Endodermal cell (in vitro differentiated cells): ENCODE results near the gene GOLGA8S. TPM values are rescaled to one million over a fixed set of nuclear protein-coding genes. Genes with fewer than 3 reads are reported as not detected.
"Not testable (repeated sequence)": the region's sequence is repeated elsewhere in the genome, so short reads cannot be mapped to it uniquely, and the experiment has no call there.

Experiments
- DNase-seq: peaks from one replicate; pipeline ENCODE4 v3.0.0-alpha.2; 2017
- H3K27ac ChIP-seq: 2 replicates; pipeline ENCODE4 v1.5.1; 2013; ENCODE audit warnings: mild to moderate bottlenecking, low read depth, low read length, moderate library complexity
- H3K27me3 ChIP-seq: 2 replicates; pipeline ENCODE4 v1.6.1; 2013; ENCODE audit warnings: mild to moderate bottlenecking, low read length, moderate library complexity; ENCODE audit not compliant: insufficient read depth, control insufficient read depth, poor library complexity, severe bottlenecking
- H3K36me3 ChIP-seq: 2 replicates; pipeline ENCODE4 v1.7.0; 2013; ENCODE audit warnings: mild to moderate bottlenecking, low read length, moderate library complexity; ENCODE audit not compliant: control insufficient read depth, insufficient read depth
- H3K4me1 ChIP-seq: one replicate; pipeline ENCODE4 v1.7.0; 2013; ENCODE audit warnings: low read length; ENCODE audit not compliant: control insufficient read depth, insufficient read depth
- H3K4me3 ChIP-seq: 2 replicates; pipeline ENCODE4 v1.5.1; 2013; ENCODE audit warnings: mild to moderate bottlenecking, low read length, moderate library complexity
- H3K9ac ChIP-seq: 2 replicates; pipeline ENCODE4 v1.6.1; 2013; ENCODE audit warnings: mild to moderate bottlenecking, low read length, moderate library complexity; ENCODE audit not compliant: poor library complexity, severe bottlenecking; ENCODE audit errors: extremely low read depth
- H3K9me3 ChIP-seq: 2 replicates; pipeline ENCODE4 v1.6.1; 2013; ENCODE audit warnings: mild to moderate bottlenecking, low read length, moderate library complexity; ENCODE audit not compliant: control insufficient read depth
- H3K27ac Mint-ChIP-seq: 2 replicates; pipeline ENCODE4 v1.8.0; 2020; ENCODE audit warnings: mixed read lengths
- H3K27me3 Mint-ChIP-seq: 2 replicates; pipeline ENCODE4 v1.8.0; 2021; ENCODE audit warnings: mild to moderate bottlenecking, mixed read lengths; ENCODE audit not compliant: insufficient read depth
- H3K36me3 Mint-ChIP-seq: 2 replicates; pipeline ENCODE4 v1.8.0; 2020; ENCODE audit warnings: low read depth, mixed read lengths
- H3K4me1 Mint-ChIP-seq: 2 replicates; pipeline ENCODE4 v1.8.0; 2020; ENCODE audit warnings: mixed read lengths
- H3K4me3 Mint-ChIP-seq: 2 replicates; pipeline ENCODE4 v1.8.0; 2020; ENCODE audit warnings: mild to moderate bottlenecking, moderate library complexity, mixed read lengths
- H3K9me3 Mint-ChIP-seq: 2 replicates; pipeline ENCODE4 v1.8.0; 2020; ENCODE audit warnings: mild to moderate bottlenecking, mixed read lengths
- WGBS, 2 experiments: methylation state at CpG; one replicate each; pipeline versions ENCODE4 v1.1.5 to v1.1.7; 2013; ENCODE audit warnings: missing lambda C conversion rate in 2 of 2, mixed read lengths in 1 of 2; ENCODE audit not compliant: insufficient coverage in 1 of 2, insufficient read length in 1 of 2; 5-methylcytosine and 5-hydroxymethylcytosine counted together
- long read RNA-seq, 4 experiments: library from polyadenylated mRNA in 2 of 4; library from RNA in 1 of 4; library from capped mRNA in 1 of 4; stranded (forward) in 3 of 4; unstranded in 1 of 4; transcript quantifications; one replicate each; pipeline ENCODE4 v2.0.0, GENCODE V29; 2020 to 2021; ENCODE audit warnings: inconsistent platforms in 1 of 4
- polyA plus RNA-seq, 2 experiments: library from polyadenylated mRNA; stranded (reverse); fragments of 50-300 nt; gene quantifications; one replicate each; pipeline ENCODE4 v1.2.3, GENCODE V29; 2013
- total RNA-seq, 2 donors: library from RNA; stranded (reverse); fragmentation: NEBNext Ultra II Directional in 1 of 2; extraction: Animal tissue kit (Norgen Biotek cat#: 25700) in 1 of 2; gene quantifications; 2 replicates in 1 of 2; 3 replicates in 1 of 2; pipeline ENCODE4 v1.2.1, GENCODE V29; 2021

Gene GOLGA8S
- total RNA-seq: under 1 TPM in 1 of 2 donors, not detected in 1; 0.07 TPM
- not detected for polyA plus RNA-seq (2013, experiment 1 of 2)
- not detected for polyA plus RNA-seq (2013, experiment 2 of 2)
- long read RNA-seq, experiment 1: 0 reads
- long read RNA-seq, experiment 2: 0 reads
- long read RNA-seq, experiment 3: 0 reads
- long read RNA-seq, experiment 4: 0 reads

GRCh38 chr15:23354448-23354847 is at the start of gene GOLGA8S:
GOLGA8S (plus strand) TSS chr15:23354748; CDS start chr15:23354810, 62 bp downstream.
- H3K4me3 Mint-ChIP-seq, H3K27me3 ChIP-seq, H3K4me1 Mint-ChIP-seq, H3K9me3 ChIP-seq, H3K27ac Mint-ChIP-seq, H3K4me1 ChIP-seq, H3K36me3 ChIP-seq, DNase-seq, H3K27ac ChIP-seq, H3K9me3 Mint-ChIP-seq, H3K9ac ChIP-seq, H3K36me3 Mint-ChIP-seq, H3K4me3 ChIP-seq, H3K27me3 Mint-ChIP-seq: not testable (repeated sequence)
- no CpG with 5 or more reads among the region's 8 CpGs for WGBS, 2 experiments

DNA sequence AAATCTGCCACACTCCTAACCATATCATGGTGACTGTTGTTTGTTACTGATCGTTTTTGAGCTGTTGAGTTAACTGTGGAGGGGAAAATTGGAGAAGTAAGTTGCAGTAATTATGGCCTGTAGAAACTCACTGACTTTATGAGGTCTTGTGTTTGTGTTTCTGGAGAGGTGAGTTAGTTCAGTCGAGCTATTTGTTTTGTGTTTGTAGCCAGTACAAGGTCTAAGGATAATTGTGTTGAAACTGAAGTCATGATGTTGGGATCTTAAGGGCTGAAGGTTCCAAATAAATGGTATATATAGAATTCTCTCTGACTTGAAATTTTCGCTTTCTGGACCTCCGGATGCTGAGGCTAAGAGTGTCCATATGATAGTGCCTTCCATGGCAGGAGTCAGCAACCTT is 49.7 kb upstream of the GOLGA8S start:
- WGBS, 2 experiments: 69 to 80% methylated on average over 1 to 4 of the region's 4 CpGs
- Histone ChIP-seq H3K36me3 (peaks cover 12% of the 10 kb centered on the region), H3K9me3 (peaks cover 17% of the 10 kb centered on the region), H3K4me3 (peak overlapping the region; percentile 74)
- H3K27me3 ChIP-seq, H3K4me1 ChIP-seq, H3K27ac ChIP-seq, DNase-seq, H3K4me1 Mint-ChIP-seq, H3K27me3 Mint-ChIP-seq, H3K27ac Mint-ChIP-seq, H3K9ac ChIP-seq: not testable (repeated sequence)
- H3K4me3 Mint-ChIP-seq: peak overlapping the region; percentile 75
- H3K9me3 Mint-ChIP-seq: peaks cover 43% of the 10 kb centered on the region
- H3K36me3 Mint-ChIP-seq: peaks cover 19% of the 10 kb centered on the region

GRCh38 chr15:23305921-23306320 is 48.6 kb upstream of the GOLGA8S start:
- not testable (repeated sequence) for H3K27me3 Mint-ChIP-seq, H3K27ac Mint-ChIP-seq, H3K4me1 Mint-ChIP-seq, DNase-seq, H3K4me1 ChIP-seq, H3K4me3 ChIP-seq, H3K27me3 ChIP-seq, H3K4me3 Mint-ChIP-seq, H3K9ac ChIP-seq, H3K27ac ChIP-seq
- Histone ChIP-seq H3K36me3 (peaks cover 12% of the 10 kb centered on the region), H3K9me3 (peaks cover 17% of the 10 kb centered on the region)
- Mint-ChIP-seq H3K9me3 (peaks cover 50% of the 10 kb centered on the region), H3K36me3 (peaks cover 23% of the 10 kb centered on the region)
- WGBS, 2 experiments: 89% methylated on average over 5 to 7 of the region's 7 CpGs

DNA sequence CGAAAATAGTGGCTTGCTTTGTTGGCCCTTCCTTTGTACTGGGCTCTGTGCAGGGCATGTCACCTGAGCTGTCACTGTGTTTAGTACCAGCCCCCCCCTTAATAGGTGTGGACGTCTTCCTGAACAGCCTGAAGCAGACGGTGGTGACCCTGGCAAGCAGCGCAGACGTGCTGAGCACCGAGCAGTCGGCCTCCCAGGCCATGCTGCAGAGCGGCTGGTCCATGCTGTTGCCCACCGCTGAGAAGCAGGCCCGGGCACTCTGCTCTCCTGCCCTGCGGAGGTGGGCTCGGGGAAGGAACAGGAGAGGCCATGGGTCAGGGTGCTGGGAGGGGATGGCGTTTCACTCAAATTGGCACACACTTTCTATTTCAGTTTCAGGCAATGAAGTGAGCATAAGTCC is 43.3 kb upstream of the GOLGA8S start:
- H3K4me3 Mint-ChIP-seq, H3K9me3 ChIP-seq, H3K9ac ChIP-seq, H3K4me1 Mint-ChIP-seq, H3K27ac Mint-ChIP-seq, DNase-seq, H3K27me3 Mint-ChIP-seq, H3K4me3 ChIP-seq, H3K27ac ChIP-seq, H3K4me1 ChIP-seq, H3K27me3 ChIP-seq: not testable (repeated sequence)
- WGBS, 2 experiments: 92% methylated on average over 9 to 13 of the region's 13 CpGs
- H3K36me3 ChIP-seq: peaks cover 12% of the 10 kb centered on the region
- Mint-ChIP-seq H3K9me3 (peaks cover 32% of the 10 kb centered on the region), H3K36me3 (peaks cover 24% of the 10 kb centered on the region)

DNA sequence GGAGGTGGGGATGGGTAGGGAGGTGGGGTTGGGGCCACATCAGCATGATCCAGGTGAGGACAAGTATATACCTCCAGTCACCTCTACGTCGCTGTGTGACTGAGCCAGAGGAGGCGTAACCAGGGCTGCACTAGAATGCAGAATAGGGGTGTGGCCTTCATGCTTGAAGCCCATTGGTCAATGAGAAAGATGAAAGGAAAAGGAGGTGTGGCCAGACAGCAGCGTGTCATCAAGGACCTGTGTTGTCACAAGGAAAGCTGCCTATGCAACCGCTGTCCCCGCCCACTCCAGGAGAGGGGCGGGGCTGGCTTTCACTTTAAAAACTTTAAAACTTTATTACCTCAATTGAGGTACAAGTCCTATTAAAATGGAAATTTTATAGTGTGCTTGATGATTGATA is 20.5 kb upstream of the GOLGA8S start, which contains the start of gene GOLGA6L26:
Gene GOLGA6L26 (minus strand): TSS at position 101 of the 400 bp plus-strand sequence. CDS start 61 bp downstream, at position 40.
- not testable (repeated sequence) for H3K9ac ChIP-seq, H3K4me1 Mint-ChIP-seq, H3K4me1 ChIP-seq, H3K9me3 ChIP-seq, DNase-seq, H3K27me3 Mint-ChIP-seq, H3K9me3 Mint-ChIP-seq, H3K27ac Mint-ChIP-seq, H3K27me3 ChIP-seq, H3K36me3 Mint-ChIP-seq, H3K27ac ChIP-seq, H3K36me3 ChIP-seq, H3K4me3 Mint-ChIP-seq, H3K4me3 ChIP-seq
- no CpG with 5 or more reads among the region's 7 CpGs for WGBS, 2 experiments
